PC-3 (cell line): ENCODE measurements around the gene PIAS1.

ENCODE experiments used
- CTCF ChIP-seq: fragments of 300-600 bp; sonication (generic); conservative IDR thresholded peaks from 2 replicates; pipeline ENCODE4 v1.5.1; 2017; ENCODE audit warnings: antibody characterized with exemption, low read depth, mild to moderate bottlenecking, low read length
- EZH2 ChIP-seq: fragments of 300-600 bp; sonication (generic); IDR thresholded peaks from one replicate; pipeline ENCODE4 v1.6.1; 2017; ENCODE audit warnings: antibody characterized with exemption, mild to moderate bottlenecking, low read length; ENCODE audit not compliant: unreplicated experiment
- EZH2phosphoT487 ChIP-seq: fragments of 300-600 bp; sonication (generic); IDR thresholded peaks from 2 replicates; pipeline ENCODE4 v1.6.1; 2018; ENCODE audit warnings: mild to moderate bottlenecking, antibody characterized with exemption, low read length, borderline replicate concordance

GRCh38 chr15:68062946-68063465 lies 8.9 kb downstream of the PIAS1 start:
- no peak for TF ChIP-seq CTCF
- no peak for TF ChIP-seq EZH2
- no peak for TF ChIP-seq EZH2phosphoT487
